Stimulated activated CD4-positive, alpha-beta T cell treated with anti-CD3 and anti-CD28 coated beads, Interleukin-1b, Interleukin-23, amount 100 ng/mL, for 48 hours (primary cell): ENCODE measurements around the gene OR5T3.
"Not testable (repeated sequence)": the region's sequence is repeated elsewhere in the genome, so short reads cannot be mapped to it uniquely, and the experiment has no call there.

Experiments used
- DNase-seq: peaks from one replicate; pipeline ENCODE4 v3.0.0-alpha.2; 2020

The OR5T3 gene

DNA sequence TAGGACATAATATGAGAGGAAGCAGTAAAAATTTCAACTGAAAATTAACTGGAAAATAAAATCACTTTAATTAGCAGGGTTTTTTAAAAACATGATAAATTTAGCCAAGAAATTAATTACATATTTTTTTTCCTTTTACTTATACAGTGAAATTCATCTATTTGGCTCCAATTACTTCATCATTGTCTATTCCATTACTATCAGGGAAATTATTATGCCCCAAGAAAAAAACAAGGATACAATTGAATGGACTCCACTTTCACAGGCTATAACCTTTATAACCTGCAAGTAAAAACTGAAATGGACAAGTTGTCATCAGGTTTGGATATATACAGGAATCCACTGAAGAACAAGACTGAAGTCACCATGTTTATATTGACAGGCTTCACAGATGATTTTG lies at the start of gene OR5T3:
TSS of gene OR5T3 (plus strand) at position 301 of the 400 bp plus-strand sequence. CDS start at position 301, 0 bp downstream.
- no peak for DNase-seq

DNA sequence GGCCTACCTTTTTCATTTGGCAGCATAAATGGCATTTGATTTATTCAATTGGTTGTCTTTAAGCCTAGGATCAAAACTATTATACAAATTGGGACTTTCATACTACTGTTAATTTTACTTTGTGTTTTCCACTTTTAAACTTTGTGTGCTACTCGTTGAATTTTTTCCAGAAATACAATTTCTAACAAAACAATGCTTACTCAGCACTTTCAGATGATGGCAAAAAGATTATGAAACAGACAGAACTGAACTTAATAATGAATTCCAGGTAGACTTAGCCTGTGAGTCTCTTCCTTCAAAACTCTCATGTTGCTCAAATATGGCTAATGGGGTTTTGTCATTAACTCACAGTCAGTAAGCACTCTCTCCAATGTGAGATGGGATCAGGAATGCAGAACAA lies 44.3 kb upstream of the OR5T3 start:
- no peak for DNase-seq

DNA sequence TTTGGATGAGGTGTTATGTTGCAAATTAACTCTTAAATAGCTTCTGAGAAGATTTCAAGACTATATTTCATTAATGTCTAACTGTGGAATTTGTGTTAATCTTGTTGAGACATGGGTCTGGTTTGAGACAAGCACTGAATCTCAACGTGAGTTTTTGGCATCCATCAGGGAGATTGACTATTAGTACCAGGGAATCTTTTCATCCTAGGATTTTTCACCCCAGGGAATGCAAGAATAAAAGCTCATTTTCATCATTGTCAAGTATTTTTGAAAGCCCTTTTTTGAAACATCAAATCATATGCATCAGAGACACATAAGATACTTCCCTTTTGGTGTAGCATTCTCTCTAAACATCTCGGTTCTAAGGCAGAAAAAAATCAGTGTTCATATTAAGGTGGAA lies 37.5 kb upstream of the OR5T3 start:
- DNase-seq: no peak

DNA sequence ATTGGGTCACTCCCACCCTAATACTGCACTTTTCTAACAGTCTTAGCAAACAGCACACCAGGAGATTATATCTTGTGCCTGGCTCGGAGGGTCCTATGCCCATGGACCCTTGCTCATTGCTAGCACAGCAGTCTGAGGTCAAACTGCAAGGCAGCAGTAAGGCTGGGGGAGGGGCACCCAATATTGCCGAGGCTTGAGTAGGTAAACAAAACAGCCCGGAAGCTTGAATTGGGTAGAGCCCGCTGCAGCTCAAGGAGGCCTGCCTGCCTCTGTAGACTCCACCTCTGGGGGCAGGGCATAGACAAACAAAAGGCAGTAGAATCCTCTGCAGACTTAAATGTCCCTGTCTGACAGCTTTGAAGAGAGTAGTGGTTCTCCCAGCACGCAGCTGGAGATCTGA lies 32.3 kb upstream of the OR5T3 start:
- not testable (repeated sequence) for DNase-seq

DNA sequence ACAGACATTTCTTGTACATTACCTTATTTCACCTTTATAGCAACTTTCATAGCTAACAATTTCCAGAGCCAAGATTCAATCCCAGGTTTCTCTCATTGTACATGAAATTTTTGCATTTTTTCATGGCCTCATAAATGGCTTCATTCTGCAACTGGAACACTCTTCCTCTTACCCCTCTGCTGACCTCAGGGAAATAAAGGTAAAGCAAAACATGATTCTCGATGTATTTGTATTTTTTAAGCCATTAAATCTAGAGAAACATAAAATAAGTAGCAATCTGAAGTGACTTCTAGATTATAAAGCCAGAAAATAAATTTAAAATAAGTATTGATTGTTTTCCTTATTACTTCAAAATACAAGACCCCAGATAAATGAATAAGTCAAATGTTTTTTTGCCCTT lies 17.9 kb upstream of the OR5T3 start, which contains the start of gene OR5T2:
TSS of gene OR5T2 (minus strand) at position 101 of the 400 bp plus-strand sequence. CDS start 1,193 bp downstream, outside the sequence.
- no peak for DNase-seq

DNA sequence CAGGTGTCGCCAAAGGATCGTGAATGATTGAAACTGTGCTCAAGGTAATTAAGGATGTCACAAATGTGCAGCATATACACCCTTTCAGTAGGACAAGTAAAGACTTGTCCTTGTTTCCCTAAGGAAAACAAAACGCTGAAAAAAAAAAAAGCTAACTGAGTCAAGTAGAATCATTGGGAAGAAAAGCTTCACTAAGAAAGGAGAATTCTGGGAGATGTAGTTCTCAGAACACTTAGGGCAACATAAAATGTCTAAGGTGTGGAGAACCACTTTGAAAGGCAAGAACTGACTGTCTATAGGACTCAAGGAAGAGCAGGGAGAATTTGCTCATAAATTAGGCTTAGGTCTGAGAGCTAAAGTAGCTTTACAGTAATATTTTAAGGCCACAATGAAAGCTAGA lies 19.0 kb downstream of the OR5T3 start:
- no peak for DNase-seq

DNA sequence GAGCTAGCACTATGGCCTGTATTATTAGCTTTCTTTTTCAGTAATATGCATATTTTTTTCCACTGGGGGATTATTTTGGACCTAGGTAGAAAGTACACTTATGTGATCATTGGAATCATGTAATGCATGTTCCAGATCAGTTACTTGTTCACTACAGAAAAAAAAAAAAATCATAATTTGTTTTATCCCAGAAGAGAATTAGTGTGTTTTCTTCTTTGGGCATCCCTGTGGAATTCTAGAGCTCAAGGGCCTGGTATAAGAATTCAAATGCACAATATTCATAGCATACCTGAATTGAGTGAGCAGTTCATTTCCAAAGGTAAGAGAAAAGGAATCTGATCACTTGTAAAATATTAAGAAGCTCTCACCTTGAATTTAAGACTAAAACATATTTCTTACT lies 21.8 kb downstream of the OR5T3 start, which contains the start of gene OR5T1:
TSS of gene OR5T1 (plus strand) at position 301 of the 400 bp plus-strand sequence. CDS start 1,485 bp downstream, outside the sequence.
- no peak for DNase-seq

DNA sequence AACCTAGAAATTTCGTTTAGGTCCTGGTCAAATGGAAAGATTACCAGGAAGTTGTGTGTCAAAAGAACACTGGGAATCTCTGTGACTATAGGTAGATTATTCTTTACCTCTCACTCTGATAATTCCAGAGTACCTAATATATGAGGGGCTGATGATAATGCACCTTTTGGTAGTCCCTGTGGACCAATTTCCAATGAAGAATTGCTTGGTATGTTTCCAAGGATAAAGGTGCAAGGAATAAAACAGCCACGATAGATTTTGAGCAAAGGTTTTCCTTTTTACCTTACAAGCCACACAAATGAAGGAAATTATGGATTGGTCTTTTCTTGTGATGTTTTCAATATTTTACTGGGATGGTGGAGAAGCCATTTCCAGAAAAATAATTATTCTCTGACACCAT lies 40.1 kb downstream of the OR5T3 start, which contains the start of gene OR8H1:
TSS of gene OR8H1 (minus strand) at position 101 of the 400 bp plus-strand sequence. CDS start 1,192 bp downstream, outside the sequence.
- no peak for DNase-seq

DNA sequence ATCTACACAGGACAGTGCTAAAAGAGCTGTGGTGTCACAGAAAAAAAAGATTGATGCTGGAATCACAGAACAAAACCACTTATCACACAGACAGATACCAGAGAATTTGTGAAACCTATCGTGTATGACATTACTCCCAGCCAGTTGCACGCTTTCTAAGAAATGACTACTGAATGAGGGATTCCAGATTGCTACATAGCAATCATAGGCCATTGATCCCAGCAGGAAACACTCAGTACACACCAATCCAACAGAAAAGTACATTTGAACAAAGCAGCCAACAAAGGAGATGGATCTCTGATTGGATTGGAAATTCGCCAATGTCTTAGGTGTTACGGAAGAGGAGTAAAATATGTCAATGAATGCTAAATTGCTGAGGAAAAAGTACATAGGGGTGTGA lies 44.8 kb downstream of the OR5T3 start:
- no peak for DNase-seq
